Putamen (tissue), 1 donor: ENCODE measurements around the gene KLKB1.

Experiments
- DNase-seq: peaks from one replicate; pipeline ENCODE4 v3.0.0-alpha.2; 2016; ENCODE audit warnings: low spot score

KLKB1 gene

DNA sequence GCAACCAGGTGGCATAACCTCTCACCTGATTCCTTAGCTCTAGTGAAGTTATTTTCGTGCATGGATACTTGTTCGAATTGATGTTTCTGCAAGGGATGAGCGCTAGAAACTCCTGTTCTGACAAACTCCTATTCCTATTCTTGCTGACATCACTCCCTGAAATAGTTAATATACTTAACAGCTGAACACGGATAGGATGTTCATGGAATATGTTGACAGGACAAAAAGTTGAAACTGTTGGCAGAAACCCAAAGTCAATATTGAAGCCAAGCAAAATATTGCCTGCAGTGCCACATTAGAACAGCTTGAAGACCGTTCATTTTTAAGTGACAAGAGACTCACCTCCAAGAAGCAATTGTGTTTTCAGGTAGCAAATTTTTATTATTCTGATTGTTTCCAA is at the start of gene KLKB1:
Gene KLKB1 (plus strand): TSS at position 287 of the 400 bp plus-strand sequence. CDS start 689 bp downstream, outside the sequence.
- DNase-seq: no peak

DNA sequence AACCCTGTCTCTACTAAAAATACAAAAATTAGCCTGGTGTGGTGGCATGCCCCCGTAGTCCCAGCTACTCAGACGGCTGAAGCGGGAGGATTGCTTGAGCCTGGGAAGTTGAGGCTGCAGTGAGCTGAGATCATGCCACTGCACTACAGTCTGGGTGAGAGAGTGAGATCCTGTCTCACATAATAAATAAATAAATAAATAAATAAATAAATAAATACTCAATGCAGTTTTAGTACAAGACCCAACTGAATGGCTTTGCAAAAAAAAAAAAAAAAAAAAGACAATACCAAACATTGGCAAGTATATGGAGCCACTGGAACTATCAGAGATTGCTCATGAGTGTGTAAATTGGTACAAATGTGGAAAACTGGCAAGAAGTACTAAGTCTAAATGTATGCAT is 39.2 kb upstream of the KLKB1 start:
- DNase-seq: no peak

DNA sequence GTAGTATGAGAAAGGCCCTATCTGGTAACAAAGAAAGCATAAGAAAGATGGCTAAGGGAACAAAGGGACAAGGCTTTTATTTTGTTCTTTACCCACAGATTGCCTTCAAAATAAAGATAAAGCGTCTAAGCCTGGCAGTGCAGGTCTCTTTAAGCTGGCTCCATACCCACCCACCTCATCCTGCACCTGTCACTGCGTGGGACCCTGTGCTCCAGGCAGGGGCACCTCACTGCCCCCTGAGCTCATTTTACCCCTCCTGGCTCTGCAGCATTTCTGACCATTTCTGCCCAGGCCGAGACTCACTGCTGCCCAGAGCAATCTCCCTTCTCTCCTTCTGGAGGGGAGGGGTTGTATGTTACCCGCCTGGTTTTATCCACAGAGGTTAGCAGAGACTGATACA is 37.7 kb upstream of the KLKB1 start:
- DNase-seq: peak; percentile 15

DNA sequence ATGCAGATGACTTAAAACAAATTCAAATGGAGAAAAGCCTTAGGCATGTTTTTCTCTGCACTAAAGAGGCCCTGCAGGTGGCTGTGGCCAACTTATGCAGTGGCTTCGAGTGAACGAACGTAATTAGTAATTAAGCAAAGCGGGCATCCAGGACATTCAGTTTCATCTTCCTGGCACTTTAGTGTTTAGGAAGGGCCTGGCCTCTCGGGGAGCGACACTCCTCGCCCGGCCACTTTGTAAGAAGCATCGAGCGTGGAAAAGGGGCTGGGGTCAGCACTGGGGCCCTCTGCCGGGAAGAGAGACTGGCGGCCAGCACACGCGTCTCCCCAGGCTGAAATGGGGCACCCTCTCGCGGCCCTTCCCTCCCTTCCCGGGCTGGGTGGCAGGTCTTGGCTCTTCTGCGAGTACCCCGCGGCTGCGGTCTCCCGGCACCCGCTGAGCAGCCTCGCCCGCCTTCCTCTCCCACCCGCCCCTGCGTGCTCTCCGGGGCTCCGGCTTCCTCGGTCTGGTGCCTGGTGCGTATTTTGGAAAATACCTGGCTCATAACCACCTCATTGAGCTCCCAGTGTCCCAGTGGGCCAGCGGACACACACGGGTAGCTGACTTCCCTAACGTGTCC is 36.6 kb upstream of the KLKB1 start:
- DNase-seq: no peak

DNA sequence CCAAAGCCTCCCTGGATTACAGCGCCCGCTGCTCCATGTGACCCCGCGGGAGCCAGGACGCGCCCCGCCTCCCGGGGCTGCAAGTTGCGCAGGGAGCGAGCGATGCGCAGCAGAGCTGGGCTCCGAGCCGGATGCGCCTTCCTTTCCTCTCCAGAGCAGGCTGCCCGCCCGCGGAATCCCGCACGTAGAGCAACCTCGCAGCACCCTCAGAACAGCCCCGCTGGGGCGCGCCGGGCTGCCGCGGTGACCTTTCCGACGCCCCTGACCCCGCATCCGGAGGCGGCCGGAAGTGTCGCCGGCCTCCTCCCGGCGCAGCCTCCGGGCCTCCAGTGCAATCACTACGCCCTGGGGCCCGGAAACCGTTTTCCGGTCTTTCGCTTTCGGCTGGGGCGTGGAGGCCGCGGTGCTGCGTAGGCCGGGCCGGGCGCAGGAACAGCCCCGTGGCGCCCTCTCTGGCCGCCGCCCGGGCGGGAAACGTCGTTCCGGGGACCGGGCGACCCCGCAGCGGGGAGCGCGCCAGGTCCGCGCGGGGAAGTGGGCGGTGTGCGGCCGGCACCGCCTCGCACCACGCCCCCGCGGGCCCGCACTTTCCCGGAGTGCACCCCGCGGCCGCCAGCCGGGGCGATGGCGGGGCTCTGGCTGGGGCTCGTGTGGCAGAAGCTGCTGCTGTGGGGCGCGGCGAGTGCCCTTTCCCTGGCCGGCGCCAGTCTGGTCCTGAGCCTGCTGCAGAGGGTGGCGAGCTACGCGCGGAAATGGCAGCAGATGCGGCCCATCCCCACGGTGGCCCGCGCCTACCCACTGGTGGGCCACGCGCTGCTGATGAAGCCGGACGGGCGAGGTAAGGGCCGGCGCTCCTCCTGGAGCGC is 35.9 kb upstream of the KLKB1 start, which contains the start of gene CYP4V2:
Gene CYP4V2 (plus strand): TSS at position 368 of the 866 bp plus-strand sequence. CDS start 257 bp downstream, at position 625.
- DNase-seq: peak; percentile 81

DNA sequence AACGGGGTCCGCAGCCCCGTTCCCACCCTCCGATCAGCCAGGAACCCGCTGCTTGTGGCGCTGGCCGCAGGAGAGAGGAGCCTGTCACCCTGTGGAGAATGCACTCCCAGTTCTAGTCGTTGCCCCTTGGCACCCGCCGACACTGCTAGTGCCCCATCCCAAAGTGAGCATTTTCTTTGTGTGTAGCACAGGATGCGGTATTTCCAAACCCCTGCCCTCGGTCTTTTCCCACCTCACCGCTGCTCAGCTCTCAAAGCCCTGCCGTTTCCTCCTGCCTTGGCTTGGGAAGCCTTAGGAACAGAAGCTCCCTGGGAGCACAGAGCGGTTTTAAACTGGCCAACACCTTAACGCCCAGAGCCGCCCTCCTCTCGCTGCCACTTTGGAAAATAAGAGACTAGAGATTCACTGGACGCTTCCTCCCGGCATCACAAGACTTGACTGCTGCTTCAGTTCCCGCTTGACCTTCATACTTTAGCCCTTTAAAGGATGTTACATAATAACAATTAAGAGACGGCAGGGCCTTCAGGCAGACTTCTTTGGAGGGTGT is 35.2 kb upstream of the KLKB1 start:
- DNase-seq: peak; percentile 57

DNA sequence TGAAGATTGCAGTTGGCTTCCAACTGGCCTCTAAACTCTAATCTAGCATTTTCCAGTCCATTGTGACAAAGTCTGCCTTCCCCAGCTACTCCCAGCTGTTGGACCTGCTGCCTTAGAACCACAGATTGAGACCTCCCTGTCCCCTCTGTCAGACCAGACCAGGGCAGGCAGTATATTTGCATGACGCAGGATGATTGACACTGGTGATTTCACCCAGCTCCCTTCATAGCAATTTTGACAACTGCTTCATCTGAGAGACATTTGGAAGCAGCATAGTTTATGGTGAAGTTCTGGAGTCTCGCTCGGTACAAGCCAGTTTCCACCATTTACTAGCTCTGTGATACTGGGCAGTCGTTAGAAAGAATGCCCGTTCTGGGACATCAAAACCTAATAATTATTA is 33.5 kb upstream of the KLKB1 start:
- no peak for DNase-seq

DNA sequence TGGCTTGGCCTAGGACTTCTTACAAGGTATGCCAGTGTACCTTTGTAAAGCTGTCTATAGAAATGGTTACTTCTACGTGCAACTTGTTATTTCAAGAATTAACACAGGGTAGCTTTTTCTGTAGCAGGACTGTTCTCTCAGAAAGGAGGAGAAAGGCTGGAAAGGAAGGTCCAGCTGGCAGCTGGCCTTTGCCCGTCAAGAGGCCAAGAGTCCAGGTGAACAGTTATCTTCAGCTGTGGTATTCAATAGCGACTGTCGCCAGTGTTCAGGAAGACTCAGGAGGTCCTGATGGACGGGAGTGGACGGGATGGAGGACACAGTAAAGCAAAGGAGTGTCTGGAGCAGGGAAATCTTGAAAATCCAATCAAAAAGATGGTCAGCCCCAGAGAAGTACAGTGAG is 31.2 kb upstream of the KLKB1 start:
- DNase-seq: no peak

DNA sequence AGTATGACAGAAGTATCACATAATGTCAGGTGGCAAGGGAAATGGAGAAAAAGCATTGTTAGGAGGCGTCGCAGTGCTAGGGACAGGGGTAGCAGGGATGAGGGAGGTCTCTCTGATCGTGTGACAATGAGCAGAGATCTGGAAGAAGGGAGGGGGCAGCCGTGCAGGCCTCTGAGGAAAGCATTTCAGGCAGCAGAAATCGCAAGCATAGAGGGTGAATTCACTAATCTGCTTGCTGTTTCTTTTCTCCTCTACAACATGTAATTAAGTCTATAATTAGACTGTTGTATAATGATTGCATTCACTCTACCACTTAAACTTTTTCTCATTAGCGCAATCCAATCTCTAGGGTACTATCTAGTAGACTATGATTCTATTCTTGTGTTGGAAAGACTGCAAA is 26.8 kb upstream of the KLKB1 start:
- DNase-seq: no peak

DNA sequence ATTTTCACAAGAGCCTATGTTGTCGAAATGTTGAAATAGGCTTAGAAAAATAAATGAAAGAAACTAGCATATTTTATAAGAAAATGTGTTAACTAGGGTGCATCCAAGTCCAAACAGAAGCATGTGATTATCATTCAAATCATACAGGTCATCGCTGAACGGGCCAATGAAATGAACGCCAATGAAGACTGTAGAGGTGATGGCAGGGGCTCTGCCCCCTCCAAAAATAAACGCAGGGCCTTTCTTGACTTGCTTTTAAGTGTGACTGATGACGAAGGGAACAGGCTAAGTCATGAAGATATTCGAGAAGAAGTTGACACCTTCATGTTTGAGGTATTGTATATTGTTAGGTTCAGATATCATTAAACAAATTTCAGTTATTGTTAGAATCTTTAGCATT is 26.3 kb upstream of the KLKB1 start:
- DNase-seq: no peak

DNA sequence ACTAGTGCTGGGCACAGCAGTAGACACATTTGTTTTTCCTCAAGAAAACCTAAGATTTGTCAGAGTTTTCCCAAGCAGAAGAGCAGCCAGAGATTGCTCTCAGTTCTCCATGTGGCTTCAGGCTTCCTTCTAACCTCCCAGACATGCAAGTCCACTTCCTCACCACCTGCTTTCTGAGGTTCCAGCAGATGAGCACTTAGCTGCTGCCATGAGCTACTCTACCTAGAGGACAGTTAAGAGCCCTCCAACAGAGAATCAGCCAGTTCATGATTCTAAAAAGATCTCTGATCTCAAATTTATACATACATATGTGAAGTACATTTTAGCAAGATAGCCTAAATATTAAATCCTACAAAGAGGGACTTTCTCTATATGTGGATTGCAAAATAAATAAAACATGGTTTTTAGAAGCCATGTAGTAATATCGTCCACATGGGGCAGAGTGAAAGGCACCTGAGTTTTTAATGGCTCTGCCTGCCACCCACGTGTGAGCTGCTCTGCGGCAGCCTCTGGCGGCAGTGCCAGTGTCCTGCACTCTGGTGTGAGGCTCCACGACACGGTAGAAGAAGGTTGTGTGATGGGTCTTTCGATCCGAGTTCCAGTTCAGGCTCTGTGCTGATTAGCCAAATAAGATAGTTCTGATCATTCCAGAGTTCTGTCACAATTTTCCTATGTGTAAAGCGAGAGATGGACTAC is 25.6 kb upstream of the KLKB1 start:
- DNase-seq: no peak

DNA sequence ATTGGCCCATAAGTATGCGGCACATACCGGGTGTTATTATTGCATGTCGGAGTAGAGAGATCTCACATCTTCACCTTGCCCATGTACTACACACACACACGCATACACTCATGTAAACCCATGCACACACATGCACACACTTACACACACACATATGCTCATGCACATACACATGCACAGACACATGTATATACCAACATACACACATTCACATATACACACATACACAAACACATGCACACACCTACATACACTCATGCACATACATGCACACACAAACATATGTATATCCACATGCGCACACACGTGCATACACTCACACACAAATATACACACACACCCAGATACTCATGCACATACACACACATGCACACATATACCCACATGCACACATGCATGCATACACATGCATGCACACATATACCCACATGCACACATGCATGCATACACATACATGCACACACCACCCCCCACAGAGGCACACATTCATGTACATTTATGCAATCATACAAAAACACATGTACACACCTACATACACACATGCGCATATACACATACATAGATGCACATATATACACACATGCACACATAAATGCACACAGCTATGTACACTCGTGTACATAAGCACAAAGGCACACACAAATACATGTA is 24.7 kb upstream of the KLKB1 start:
- DNase-seq: no peak

DNA sequence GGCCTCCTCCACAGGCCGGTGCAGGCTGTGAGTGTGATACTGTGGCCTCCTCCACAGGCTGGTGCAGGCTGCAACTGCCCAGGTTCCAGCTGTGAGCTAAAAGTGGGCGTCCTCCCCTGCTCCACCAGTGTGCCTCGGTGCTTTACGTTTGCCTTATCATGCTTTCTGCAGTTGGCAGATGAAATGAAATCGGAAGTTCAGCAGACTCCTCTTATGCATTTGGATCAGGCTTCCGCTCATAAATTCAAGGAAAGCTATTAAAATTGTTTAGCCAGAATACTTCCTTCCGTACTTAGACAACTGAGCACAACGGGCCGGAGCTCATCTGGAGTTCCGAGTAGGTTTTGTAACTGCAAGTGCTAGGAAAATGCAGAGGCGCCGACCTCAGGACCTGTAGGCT is 23.9 kb upstream of the KLKB1 start:
- peak; percentile 39 for DNase-seq

DNA sequence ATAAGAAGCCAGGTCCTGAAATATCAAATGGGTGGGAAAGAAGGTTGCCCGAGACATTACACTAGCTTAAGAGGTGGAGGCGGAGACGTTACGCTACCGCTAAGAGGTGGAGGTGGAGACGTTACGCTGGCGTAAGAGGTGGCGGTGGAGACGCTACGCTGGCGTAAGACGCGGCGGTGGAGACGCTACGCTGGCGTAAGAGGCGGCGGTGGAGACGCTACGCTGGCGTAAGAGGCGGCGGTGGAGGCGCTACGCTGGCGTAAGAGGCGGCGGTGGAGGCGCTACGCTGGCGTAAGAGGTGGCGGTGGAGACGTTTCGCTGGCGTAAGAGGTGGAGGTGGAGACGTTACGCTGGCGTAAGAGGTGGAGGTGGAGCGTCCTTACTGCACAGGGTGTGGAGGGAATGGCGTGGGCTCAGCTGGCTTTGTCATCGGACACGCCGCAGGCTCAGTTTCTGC is 23.2 kb upstream of the KLKB1 start:
- DNase-seq: peak; percentile 39

DNA sequence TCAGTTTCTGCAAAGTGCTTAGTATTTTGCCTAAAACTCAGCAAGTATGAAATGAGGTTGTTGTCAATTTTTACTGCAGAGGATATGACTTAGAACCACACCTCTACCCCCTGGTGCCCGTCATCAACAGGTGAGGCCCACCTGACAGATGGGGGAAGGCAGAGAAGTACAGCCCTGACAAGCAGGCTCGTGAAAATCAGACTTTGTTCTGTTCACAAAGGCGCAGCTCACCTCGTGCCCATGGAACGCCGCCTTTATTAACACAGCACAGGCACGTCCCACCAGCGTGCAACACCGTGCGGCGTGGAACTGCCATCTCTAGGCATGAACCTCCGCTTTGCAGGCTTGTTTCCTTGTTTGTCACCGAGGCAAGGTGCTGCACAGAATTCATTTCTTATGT is 22.6 kb upstream of the KLKB1 start:
- no peak for DNase-seq

DNA sequence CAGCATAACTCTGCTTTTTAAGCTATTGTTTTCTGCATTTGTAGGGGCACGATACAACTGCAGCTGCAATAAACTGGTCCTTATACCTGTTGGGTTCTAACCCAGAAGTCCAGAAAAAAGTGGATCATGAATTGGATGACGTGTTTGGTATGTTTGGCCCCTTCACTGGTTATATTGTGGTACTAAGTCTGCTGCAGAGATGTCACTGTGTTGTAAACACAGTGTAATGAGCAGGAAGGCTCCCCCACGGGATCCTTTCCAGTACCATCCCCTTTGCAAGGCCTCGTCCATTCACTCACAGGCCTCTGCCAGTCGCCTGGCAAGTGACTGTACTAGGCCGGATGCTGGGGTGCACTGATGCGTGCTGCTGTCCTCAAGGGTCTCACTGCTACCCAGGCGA is 22.2 kb upstream of the KLKB1 start:
- DNase-seq: no peak

DNA sequence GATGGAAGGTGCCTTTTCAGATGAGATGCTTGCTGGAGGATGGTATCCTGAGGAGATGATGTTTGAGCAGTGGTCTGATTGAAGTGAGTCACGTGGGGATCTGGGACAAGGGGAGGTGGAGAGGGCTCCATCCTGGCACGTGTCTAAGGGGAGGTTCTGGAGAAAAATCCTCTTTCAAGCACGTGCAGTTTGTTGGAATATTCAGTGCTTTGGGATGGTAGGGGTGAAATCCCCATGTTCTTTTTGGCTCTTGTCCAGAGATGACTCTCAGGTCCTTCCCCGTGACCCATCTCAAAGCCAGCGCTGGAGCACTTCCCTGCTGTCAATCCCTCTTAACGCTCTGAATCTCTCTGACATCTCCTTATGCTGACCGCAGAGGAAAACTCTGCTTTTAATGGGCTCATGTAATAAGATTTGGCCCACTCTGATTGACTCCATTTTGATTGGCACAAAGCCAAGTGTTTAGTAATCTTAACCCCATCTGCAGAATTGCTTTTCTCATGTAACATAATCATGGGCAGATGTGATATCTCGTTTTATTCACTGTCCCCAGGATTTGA is 10.8 kb upstream of the KLKB1 start:
- DNase-seq: no peak

DNA sequence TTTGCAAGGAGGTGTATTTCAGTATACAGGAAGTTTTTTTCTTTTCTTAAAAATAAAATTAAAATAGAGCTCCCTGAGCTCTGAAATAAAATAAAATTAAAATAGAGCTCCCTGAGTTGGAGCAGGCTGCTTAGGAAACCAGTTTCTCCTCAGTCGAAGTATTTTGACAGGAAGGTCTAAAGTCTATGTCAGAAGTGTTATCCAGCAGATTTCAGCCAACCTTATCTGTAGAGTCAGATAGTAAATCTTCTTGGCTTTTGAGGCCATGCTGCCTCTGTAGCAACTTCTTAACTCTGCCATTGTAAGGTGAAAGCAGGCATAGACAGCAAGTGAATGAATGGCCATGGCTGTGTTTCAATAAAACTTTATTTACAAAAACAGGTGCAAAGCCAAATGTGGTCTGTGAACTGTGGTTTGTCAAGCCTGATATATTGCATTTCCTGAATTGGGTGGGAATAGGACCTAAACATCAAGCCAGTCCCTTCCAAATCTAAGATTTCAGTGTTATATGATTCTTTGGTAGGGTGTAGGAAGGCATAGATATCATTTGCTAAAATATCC is 9.5 kb upstream of the KLKB1 start:
- no peak for DNase-seq

DNA sequence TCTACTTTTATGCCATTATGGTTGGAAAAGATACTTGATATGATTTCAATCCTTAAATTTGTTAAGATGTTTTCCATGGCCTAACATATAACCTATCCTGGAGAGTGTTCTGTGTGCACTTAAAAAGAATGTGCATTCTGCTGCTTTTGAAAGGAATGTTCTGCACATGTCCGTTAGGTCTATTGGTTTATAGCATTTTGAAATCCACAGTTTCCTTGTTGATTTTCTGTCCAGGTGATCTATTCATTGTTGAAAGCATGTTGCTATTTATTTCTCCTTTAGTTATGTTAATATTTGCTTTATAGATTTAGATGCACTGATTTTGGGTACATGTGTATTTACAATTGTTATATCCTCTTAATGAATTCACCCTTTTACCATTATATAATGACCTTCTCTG is 5.7 kb upstream of the KLKB1 start:
- DNase-seq: no peak

DNA sequence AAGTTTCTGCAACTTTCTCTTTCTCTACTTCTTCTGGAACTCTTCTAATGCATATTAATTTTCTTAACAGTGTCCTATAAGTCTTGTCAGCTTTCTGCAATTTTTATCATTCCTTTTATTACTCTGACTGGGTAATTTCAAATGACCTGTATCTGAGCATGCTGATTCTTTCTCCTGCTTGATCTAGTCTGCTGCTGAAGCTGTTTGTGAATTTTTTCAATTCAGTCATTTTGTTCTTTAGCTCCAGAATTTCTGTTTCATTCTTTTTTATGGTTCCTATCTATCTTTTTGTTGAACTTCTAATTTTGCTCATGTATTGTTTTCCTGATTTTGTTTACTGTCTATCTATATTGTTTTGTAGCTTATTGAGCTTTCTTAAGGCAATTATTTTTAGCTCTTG is 1.5 kb upstream of the KLKB1 start:
- no peak for DNase-seq

DNA sequence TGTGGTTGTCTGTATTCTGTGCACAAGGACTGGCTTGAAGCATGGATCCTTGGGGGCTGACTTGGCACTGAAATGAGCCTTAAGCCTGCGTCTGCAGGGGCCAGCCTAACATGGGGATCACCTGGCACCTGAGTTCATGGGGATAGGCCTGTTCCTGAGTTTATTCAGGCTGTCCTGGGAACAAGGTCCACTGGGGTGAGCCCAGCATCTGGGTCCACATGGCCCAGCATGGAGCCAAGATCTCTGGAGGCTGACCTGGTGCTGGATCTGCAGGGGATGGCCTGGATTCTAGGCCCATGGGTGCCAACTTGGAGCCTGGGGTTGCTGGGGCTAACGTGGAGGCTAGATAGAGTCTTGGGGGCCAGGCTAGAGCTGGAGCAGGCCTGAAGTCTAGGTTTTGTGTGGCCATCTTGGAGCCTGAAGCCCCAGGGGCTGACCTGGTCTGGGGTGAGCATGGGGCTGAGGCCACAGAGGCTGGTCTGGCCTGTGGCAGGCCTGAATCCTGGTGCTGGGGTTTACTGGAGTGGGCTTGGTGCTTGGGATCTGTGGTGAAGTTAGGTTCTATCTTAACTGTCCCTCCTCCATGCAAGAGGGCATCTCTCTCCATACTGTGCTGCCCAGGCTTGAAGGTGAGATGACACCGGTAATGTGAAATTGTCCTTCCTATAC is 652 bp upstream of the KLKB1 start:
- no peak for DNase-seq
